ENCODE data around the gene CYP2U1. TPM values are rescaled to one million over a fixed set of nuclear protein-coding genes. Genes with fewer than 3 reads are reported as not detected.

The CYP2U1 gene
- total RNA-seq, 1 donor from 2014 or later: 8.1 TPM

DNA sequence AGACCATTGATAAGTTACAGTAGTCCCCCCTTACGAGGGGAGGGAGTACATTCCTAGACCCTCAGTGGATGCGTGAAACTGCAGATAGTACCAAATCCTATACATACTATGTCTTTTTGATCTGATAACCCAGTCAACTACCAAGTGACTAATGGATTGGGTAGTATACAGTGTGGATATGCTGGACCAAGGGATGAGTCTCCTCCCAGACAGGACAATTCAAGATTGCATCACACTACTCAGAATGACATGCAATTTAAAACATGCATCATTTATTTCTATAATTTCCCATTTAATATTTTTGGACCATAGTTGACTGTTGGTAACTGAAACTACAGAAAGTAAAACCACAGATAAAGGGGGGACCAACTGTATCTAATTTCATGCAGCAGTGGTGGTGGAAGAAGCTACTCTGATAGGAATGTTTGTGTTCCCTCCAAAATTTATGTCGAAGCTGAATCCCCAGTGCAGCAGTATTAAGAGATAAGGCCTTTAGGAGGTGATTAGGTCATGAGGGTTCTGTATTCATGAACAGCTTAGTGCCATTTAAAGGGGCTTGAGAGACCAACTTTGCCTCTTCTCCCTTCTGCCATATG, 70.3 kb downstream of the CYP2U1 start:
- intact Hi-C loops (cut with micrococcal nuclease): no loop called here
- ATAC-seq (no peak), DNase-seq (no peak)

Other genes starting within 250 kb of the CYP2U1 start
- gene PAPSS1, start 211.3 kb upstream of the CYP2U1 start, total RNA-seq: 9.6 TPM
- gene SGMS2, start 106.6 kb upstream of the CYP2U1 start, total RNA-seq: 23.1 TPM
- gene HADH, start 58.3 kb downstream of the CYP2U1 start, total RNA-seq: 252 TPM
- gene LEF1, start 237.4 kb downstream of the CYP2U1 start, total RNA-seq: 0.47 TPM